Parathyroid adenoma (tissue), 2 donors: Measurements from ENCODE around the gene ZBTB45.

ENCODE experiments used
- H2AFZ ChIP-seq: fragments of 300-600 bp; sonication (generic); one replicate; pipeline ENCODE4 v1.7.0; 2017; ENCODE audit warnings: antibody characterized with exemption, mild to moderate bottlenecking
- H3K27ac ChIP-seq: fragments of 300-600 bp; sonication (generic); one replicate; pipeline ENCODE4 v1.7.0; 2017
- H3K27me3 ChIP-seq: fragments of 300-600 bp; sonication (generic); one replicate; pipeline ENCODE4 v1.7.0; 2017; ENCODE audit warnings: low read length; ENCODE audit not compliant: control insufficient read depth, insufficient read depth
- H3K36me3 ChIP-seq: fragments of 300-600 bp; sonication (generic); one replicate; pipeline ENCODE4 v1.7.0; 2017; ENCODE audit warnings: low read length; ENCODE audit not compliant: control insufficient read depth, insufficient read depth
- H3K4me1 ChIP-seq: fragments of 300-600 bp; sonication (generic); one replicate; pipeline ENCODE4 v1.7.0; 2017; ENCODE audit warnings: control low read depth
- H3K4me2 ChIP-seq: fragments of 300-600 bp; sonication (generic); one replicate; pipeline ENCODE4 v1.7.0; 2017; ENCODE audit warnings: low read length
- H3K4me3 ChIP-seq: fragments of 300-600 bp; sonication (generic); one replicate; pipeline ENCODE4 v1.7.0; 2017; ENCODE audit warnings: low read depth, low read length
- H3K79me2 ChIP-seq: fragments of 300-600 bp; sonication (generic); one replicate; pipeline ENCODE4 v1.7.0; 2017; ENCODE audit warnings: control low read depth
- H3K9ac ChIP-seq: fragments of 300-600 bp; sonication (generic); one replicate; pipeline ENCODE4 v1.7.0; 2017; ENCODE audit warnings: mild to moderate bottlenecking
- H3K9me3 ChIP-seq: fragments of 300-600 bp; sonication (generic); one replicate; pipeline ENCODE4 v1.7.0; 2017; ENCODE audit warnings: low read length; ENCODE audit not compliant: control insufficient read depth
- TF ChIP-seq, protein P1 (sequence below): fragments of 300-600 bp; sonication (generic); IDR thresholded peaks from one replicate; pipeline ENCODE4 v1.7.0; 2017; ENCODE audit warnings: antibody characterized with exemption, mild to moderate bottlenecking
- donor health status: primary hyperparathyroidism.

Gene ZBTB45

DNA sequence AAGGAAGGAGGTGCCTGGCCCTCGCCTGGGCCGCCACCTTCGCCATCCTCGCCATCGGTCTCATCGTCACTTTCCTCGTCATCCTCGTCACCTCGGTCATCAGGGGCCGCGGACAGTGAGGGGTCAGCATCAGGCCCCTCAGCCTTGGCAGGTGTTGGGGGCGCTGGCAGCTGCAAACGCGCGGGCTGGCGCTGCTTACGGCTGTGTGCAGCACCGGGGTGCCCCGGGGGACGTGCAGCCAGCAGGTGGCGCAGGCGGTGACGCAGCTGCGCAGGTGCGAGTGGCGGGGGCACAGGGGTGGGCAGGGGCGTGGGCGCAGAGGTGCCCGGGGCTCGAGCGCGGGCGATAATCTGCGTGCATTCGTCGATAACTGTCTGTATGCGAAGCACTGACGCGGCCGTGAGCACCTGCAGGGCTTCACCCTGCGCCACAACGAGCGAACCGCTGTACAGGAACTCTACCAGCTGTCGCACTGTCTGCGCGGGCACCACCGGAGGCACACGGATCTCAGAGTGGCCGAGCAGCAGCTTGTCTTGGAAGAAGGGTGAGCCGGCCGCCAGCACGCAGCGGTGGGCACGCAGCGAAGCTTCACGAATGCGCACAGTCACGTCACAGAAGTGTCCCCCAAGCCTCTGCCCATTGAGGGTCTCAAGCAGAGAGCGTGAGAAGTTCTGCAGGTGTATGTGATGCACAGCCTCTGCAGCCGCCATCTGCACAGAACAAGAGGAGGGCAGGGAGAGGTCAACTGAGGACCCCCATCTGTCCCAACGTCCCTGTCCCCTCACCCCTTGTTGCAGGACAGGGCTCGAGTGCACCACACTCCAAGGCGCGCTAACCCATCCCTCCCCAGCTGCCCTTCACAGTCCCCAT is 2.4 kb downstream of the ZBTB45 start:
- no peak overlapping the region for H3K9ac ChIP-seq
- no peaks in the 10 kb centered on the region for H3K27me3 ChIP-seq
- peaks cover 36% of the 10 kb centered on the region for H3K79me2 ChIP-seq
- H3K9me3 ChIP-seq = no peaks in the 10 kb centered on the region
- H3K27ac ChIP-seq = no peak overlapping the region
- H3K4me2 ChIP-seq = no peak overlapping the region
- no peaks in the 10 kb centered on the region for H3K36me3 ChIP-seq
- H3K4me1 ChIP-seq = peaks cover 13% of the 10 kb centered on the region
- no peak overlapping the region for H3K4me3 ChIP-seq
- TF ChIP-seq, protein P1, sequence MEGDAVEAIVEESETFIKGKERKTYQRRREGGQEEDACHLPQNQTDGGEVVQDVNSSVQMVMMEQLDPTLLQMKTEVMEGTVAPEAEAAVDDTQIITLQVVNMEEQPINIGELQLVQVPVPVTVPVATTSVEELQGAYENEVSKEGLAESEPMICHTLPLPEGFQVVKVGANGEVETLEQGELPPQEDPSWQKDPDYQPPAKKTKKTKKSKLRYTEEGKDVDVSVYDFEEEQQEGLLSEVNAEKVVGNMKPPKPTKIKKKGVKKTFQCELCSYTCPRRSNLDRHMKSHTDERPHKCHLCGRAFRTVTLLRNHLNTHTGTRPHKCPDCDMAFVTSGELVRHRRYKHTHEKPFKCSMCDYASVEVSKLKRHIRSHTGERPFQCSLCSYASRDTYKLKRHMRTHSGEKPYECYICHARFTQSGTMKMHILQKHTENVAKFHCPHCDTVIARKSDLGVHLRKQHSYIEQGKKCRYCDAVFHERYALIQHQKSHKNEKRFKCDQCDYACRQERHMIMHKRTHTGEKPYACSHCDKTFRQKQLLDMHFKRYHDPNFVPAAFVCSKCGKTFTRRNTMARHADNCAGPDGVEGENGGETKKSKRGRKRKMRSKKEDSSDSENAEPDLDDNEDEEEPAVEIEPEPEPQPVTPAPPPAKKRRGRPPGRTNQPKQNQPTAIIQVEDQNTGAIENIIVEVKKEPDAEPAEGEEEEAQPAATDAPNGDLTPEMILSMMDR = no peak
- H2AFZ ChIP-seq = no peak overlapping the region

DNA sequence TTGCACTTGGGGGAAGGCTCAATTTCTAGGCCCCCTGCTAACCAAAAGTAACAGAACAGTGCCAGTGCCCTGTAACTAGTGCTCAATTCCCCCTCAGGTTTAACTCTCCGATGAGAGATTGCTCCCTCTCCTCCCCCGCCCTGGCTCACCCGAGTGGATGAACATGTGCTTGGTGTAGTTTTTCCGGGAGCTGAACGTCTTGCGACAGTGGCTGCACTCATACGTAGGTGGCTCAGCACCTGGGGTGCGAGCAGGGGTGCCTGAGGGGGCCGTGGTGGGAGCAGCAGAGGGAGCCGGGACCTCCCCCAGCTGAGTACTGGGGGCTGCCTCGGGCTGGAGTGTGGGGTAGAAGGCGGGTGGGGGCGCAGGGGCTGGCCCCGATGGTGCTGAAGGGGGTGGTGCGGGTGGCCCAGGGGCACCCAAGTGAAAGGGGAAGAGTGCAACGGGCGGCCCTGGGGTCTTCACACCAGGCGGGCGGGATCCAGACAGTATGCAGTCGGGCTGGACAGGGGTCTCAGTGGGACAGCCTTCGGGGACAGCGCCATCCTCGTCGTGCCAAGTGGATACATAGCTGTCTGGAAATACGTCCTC is 3.3 kb downstream of the ZBTB45 start:
- H3K27ac ChIP-seq = no peak overlapping the region

GRCh38 chr19:58515259-58515658 is 4.4 kb downstream of the ZBTB45 start:
- no peak overlapping the region for H2AFZ ChIP-seq
- no peaks in the 10 kb centered on the region for H3K27me3 ChIP-seq
- H3K9ac ChIP-seq = no peak overlapping the region
- no peaks in the 10 kb centered on the region for H3K36me3 ChIP-seq
- no peak overlapping the region for H3K27ac ChIP-seq
- H3K4me1 ChIP-seq = peaks cover 9% of the 10 kb centered on the region
- no peak overlapping the region for H3K4me3 ChIP-seq
- H3K79me2 ChIP-seq = peaks cover 36% of the 10 kb centered on the region
- H3K9me3 ChIP-seq = no peaks in the 10 kb centered on the region
- TF ChIP-seq, protein P1 = no peak
- no peak overlapping the region for H3K4me2 ChIP-seq

More for the DNA sequence above, 3.3 kb downstream of the ZBTB45 start:
- no peaks in the 10 kb centered on the region for H3K9me3 ChIP-seq
- TF ChIP-seq, protein P1 = no peak
- peaks cover 13% of the 10 kb centered on the region for H3K4me1 ChIP-seq
- no peak overlapping the region for H2AFZ ChIP-seq
- H3K79me2 ChIP-seq = peaks cover 36% of the 10 kb centered on the region
- no peak overlapping the region for H3K4me3 ChIP-seq
- no peaks in the 10 kb centered on the region for H3K36me3 ChIP-seq
- no peak overlapping the region for H3K4me2 ChIP-seq
- no peak overlapping the region for H3K9ac ChIP-seq
- no peaks in the 10 kb centered on the region for H3K27me3 ChIP-seq

- Histone ChIP-seq H3K27ac (no peak overlapping the region), H3K4me2 (peak overlapping the region; percentile 42), H3K4me1 (peaks cover 9% of the 10 kb centered on the region), H3K79me2 (peaks cover 36% of the 10 kb centered on the region), H3K9me3 (no peaks in the 10 kb centered on the region), H2AFZ (no peak overlapping the region), H3K9ac (no peak overlapping the region), H3K36me3 (no peaks in the 10 kb centered on the region), H3K4me3 (no peak overlapping the region), H3K27me3 (no peaks in the 10 kb centered on the region)
- TF ChIP-seq, protein P1 = no peak
These were observed 5.0 kb downstream of the ZBTB45 start for GRCh38 chr19:58514564-58515022.
